ENCODE results near the gene PCSK6. TPM values are rescaled to one million over a fixed set of nuclear protein-coding genes. Genes with fewer than 3 reads are reported as not detected.
A peak's percentile ranks its signal among the peaks of the same experiment; 100 is the strongest.

Gene PCSK6
- total and polyA plus RNA-seq, 8 donors, result 2.8 to 91.5 (median 17.8) TPM

- Histone ChIP-seq H3K36me3 (no peaks in the 10 kb centered on the region), H3K9me3 (no peaks in the 10 kb centered on the region), H3K4me3 (peak overlapping the region; percentile 46 to 54 (median 49)), H3K27me3 (peaks cover 0 to 49% (median 11%) of the 10 kb centered on the region in 3 donors), H3K27ac (peak overlapping the region in 1 of 5 donors; percentile 64), H3K4me1 (peaks cover 8 to 19% (median 12%) of the 10 kb centered on the region in 4 donors)
- TF ChIP-seq EP300 (IDR thresholded peaks at IDR 0.05) (no peak), POLR2A (IDR thresholded peaks at IDR 0.05) (no peak), POLR2AphosphoS5 (IDR thresholded peaks at IDR 0.05) (no peak), CTCF (IDR thresholded peaks at IDR 0.05) (no peak)
- intact Hi-C loops (cut with DNase I; ENCODE audit: low total_unique reads), result no loop called here
- WGBS, 5 donors, result 5 to 9% (median 7%) methylated on average over 47 to 85 of the region's 85 CpGs
- DNase-seq, result peak; percentile 24 to 40
Measured at GRCh38 chr15:101488300-101489164, 975 bp downstream of the PCSK6 start.

GRCh38 chr15:101486696-101487459, 2.6 kb downstream of the PCSK6 start:
- H3K9me3 ChIP-seq, result no peaks in the 10 kb centered on the region
- H3K36me3 ChIP-seq, result no peaks in the 10 kb centered on the region
- intact Hi-C loops (cut with DNase I; ENCODE audit: low total_unique reads), result no loop called here
- 89 to 93% (median 90%) methylated on average over 14 of the region's 14 CpGs for whole genome bisulfite sequencing, 5 donors
- H3K4me1 ChIP-seq, result peaks cover 8 to 16% (median 11%) of the 10 kb centered on the region in 4 donors
- peaks cover 0 to 49% (median 11%) of the 10 kb centered on the region in 3 donors for H3K27me3 ChIP-seq
- H3K4me3 ChIP-seq, result no peak overlapping the region
- no peak overlapping the region for H3K27ac ChIP-seq
- TF ChIP-seq POLR2AphosphoS5 (IDR thresholded peaks at IDR 0.05) (no peak), CTCF (IDR thresholded peaks at IDR 0.05) (no peak), EP300 (IDR thresholded peaks at IDR 0.05) (no peak), POLR2A (IDR thresholded peaks at IDR 0.05) (no peak)
- no peak for DNase-seq

GRCh38 chr15:101483462-101483861, 6.0 kb downstream of the PCSK6 start:
- intact Hi-C loops (cut with DNase I; ENCODE audit: low total_unique reads), result no loop called here
- TF ChIP-seq EP300 (IDR thresholded peaks at IDR 0.05) (no peak), CTCF (IDR thresholded peaks at IDR 0.05) (no peak), POLR2A (IDR thresholded peaks at IDR 0.05) (no peak), POLR2AphosphoS5 (IDR thresholded peaks at IDR 0.05) (no peak)
- no peaks in the 10 kb centered on the region for H3K36me3 ChIP-seq
- no peak for DNase-seq
- no peaks in the 10 kb centered on the region for H3K9me3 ChIP-seq
- no peak overlapping the region for H3K27ac ChIP-seq
- 73 to 83% (median 74%) methylated on average over 4 to 6 of the region's 6 CpGs for WGBS, 5 donors
- no peak overlapping the region for H3K4me3 ChIP-seq
- H3K27me3 ChIP-seq, result peaks cover 0 to 22% (median 2%) of the 10 kb centered on the region in 3 donors
- H3K4me1 ChIP-seq, result peaks cover 1 to 5% (median 4%) of the 10 kb centered on the region in 4 donors

All from stomach (tissue), 9 donors.